Measurements from ENCODE around the gene GGTLC3. TPM values are rescaled to one million over a fixed set of nuclear protein-coding genes. Genes with fewer than 3 reads are reported as not detected.
"Not testable (repeated sequence)": the region's sequence is repeated elsewhere in the genome, so short reads cannot be mapped to it uniquely, and the experiment has no call there.

GGTLC3 gene
- total and polyA plus RNA-seq, 2 of the 4 experiments (the other 2 are of a cell fraction) = not detected

DNA sequence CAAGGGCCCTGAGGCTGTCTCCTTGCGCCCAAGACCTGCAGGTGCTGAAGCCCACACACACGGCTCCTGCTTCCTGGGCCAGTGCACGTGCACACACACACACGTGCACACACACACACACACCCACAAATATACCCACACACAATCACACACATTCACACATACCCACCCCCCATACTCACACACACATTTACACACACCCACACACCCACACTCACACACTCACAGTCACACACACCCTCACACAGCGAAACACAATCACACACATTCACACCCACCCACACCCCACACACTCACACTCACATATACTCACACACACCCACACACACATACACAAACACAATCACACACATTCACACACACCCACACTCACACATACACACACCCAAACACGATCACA is 6.6 kb downstream of the GGTLC3 start:
- H3K4me1 ChIP-seq (ENCODE audit: control insufficient read depth, insufficient read depth, low read length); DNase-seq; H3K36me3 ChIP-seq (ENCODE audit: control insufficient read depth, insufficient read depth, low read length); H3K4me2 ChIP-seq (ENCODE audit: low read depth, low read length); H2BK5ac ChIP-seq (ENCODE audit: low read depth, low read length, poor library complexity, severe bottlenecking); H4K8ac ChIP-seq (ENCODE audit: low read depth in 2 of 2, low read length in 2 of 2); H3K79me1 ChIP-seq (ENCODE audit: low read depth in 1 of 2, low read length in 2 of 2); POLR2A ChIA-PET (ENCODE audit: unreplicated experiment); H3K4me3 ChIP-seq (ENCODE audit: insufficient read depth, low read depth, low read length); H2BK15ac ChIP-seq (ENCODE audit: low read depth, low read length); H4K91ac ChIP-seq (ENCODE audit: insufficient read depth, low read depth, low read length); H3K18ac ChIP-seq (ENCODE audit: low read depth, low read length); ATAC-seq (ENCODE audit: low read depth); dilution Hi-C loops (cut with HindIII; ENCODE audit: low sequenced_read_pairs, unreplicated experiment); H3K14ac ChIP-seq (replicated peaks; ENCODE audit: low read depth, low read length); H4K20me1 ChIP-seq (ENCODE audit: insufficient read depth, low read length); H3K23ac ChIP-seq (ENCODE audit: low read depth, low read length); H3K56ac ChIP-seq (ENCODE audit: extremely low read depth, insufficient read depth, low read length); H2AK5ac ChIP-seq (ENCODE audit: low read depth, low read length); H2BK120ac ChIP-seq (ENCODE audit: low read depth, low read length); H3K9ac ChIP-seq (ENCODE audit: low read depth, low read length); H2AK9ac ChIP-seq (replicated peaks; ENCODE audit: low read depth, low read length, poor library complexity); H2AFZ ChIP-seq (replicated peaks; ENCODE audit: low read length, poor library complexity); BruUV-seq (replicated peaks); intact Hi-C loops (cut with micrococcal nuclease); H3K9me1 ChIP-seq (ENCODE audit: insufficient read depth, low read length); H3K9me3 ChIP-seq (ENCODE audit: control insufficient read depth, insufficient read depth, low read length); H3K27ac ChIP-seq (ENCODE audit: insufficient read depth, low read length); CTCF ChIA-PET; H4K5ac ChIP-seq (ENCODE audit: low read depth, low read length); H3K27me3 ChIP-seq (ENCODE audit: control insufficient read depth, insufficient read depth, low read length); in situ Hi-C loops (cut with MboI; ENCODE audit: low sequenced_read_pairs); H3K4ac ChIP-seq (ENCODE audit: low read depth, low read length); H2BK20ac ChIP-seq (ENCODE audit: low read depth, low read length): not testable (repeated sequence)
- no CpG with 5 or more reads among the region's 6 CpGs for WGBS, 2 experiments (ENCODE audit: extremely low coverage in 2 of 2, insufficient read length in 1 of 2)

DNA sequence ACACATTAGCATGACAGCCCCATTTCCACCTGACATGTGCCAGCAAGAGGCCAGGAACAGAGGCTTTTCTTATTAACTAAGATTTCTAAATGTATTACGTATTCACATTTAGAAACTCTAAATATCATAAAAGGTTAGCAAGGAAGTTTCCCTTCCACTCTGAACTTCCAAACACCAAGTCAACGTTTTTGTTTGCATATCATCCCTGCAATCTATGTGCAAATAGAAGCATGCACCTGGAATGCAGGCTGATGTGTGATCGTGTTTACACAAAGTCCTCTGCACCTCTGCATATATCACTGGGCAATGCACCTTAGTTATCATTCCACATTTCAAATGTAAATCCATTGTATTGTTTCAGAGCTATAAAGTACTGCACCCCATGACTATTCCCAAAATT is 21.7 kb downstream of the GGTLC3 start:
- in situ Hi-C loops (cut with MboI; ENCODE audit: low sequenced_read_pairs); H2BK120ac ChIP-seq (ENCODE audit: low read depth, low read length); intact Hi-C loops (cut with micrococcal nuclease); H3K14ac ChIP-seq (replicated peaks; ENCODE audit: low read depth, low read length); ATAC-seq (ENCODE audit: low read depth); H3K27me3 ChIP-seq (ENCODE audit: control insufficient read depth, insufficient read depth, low read length); H3K23ac ChIP-seq (ENCODE audit: low read depth, low read length); H2BK20ac ChIP-seq (ENCODE audit: low read depth, low read length); dilution Hi-C loops (cut with HindIII; ENCODE audit: low sequenced_read_pairs, unreplicated experiment); H4K8ac ChIP-seq (ENCODE audit: low read depth in 2 of 2, low read length in 2 of 2); BruUV-seq (replicated peaks); H4K20me1 ChIP-seq (ENCODE audit: insufficient read depth, low read length); H4K91ac ChIP-seq (ENCODE audit: insufficient read depth, low read depth, low read length); H3K4me3 ChIP-seq (ENCODE audit: insufficient read depth, low read depth, low read length); H3K79me1 ChIP-seq (ENCODE audit: low read depth in 1 of 2, low read length in 2 of 2); H3K9ac ChIP-seq (ENCODE audit: low read depth, low read length); H2AK5ac ChIP-seq (ENCODE audit: low read depth, low read length); H2AK9ac ChIP-seq (replicated peaks; ENCODE audit: low read depth, low read length, poor library complexity); H2BK15ac ChIP-seq (ENCODE audit: low read depth, low read length); DNase-seq; POLR2A ChIA-PET (ENCODE audit: unreplicated experiment); H3K36me3 ChIP-seq (ENCODE audit: control insufficient read depth, insufficient read depth, low read length); H3K9me3 ChIP-seq (ENCODE audit: control insufficient read depth, insufficient read depth, low read length); H2AFZ ChIP-seq (replicated peaks; ENCODE audit: low read length, poor library complexity); H3K4me2 ChIP-seq (ENCODE audit: low read depth, low read length); H3K4me1 ChIP-seq (ENCODE audit: control insufficient read depth, insufficient read depth, low read length); H4K5ac ChIP-seq (ENCODE audit: low read depth, low read length); H3K9me1 ChIP-seq (ENCODE audit: insufficient read depth, low read length); H3K18ac ChIP-seq (ENCODE audit: low read depth, low read length); CTCF ChIA-PET; H3K27ac ChIP-seq (ENCODE audit: insufficient read depth, low read length); H2BK5ac ChIP-seq (ENCODE audit: low read depth, low read length, poor library complexity, severe bottlenecking); H3K56ac ChIP-seq (ENCODE audit: extremely low read depth, insufficient read depth, low read length); H3K4ac ChIP-seq (ENCODE audit: low read depth, low read length): not testable (repeated sequence)
- no CpG with 5 or more reads among the region's 3 CpGs for WGBS, 2 experiments (ENCODE audit: extremely low coverage in 2 of 2, insufficient read length in 1 of 2)
